Bronchial epithelial cell (primary cell): ENCODE data around the gene RUFY2. TPM values are rescaled to one million over a fixed set of nuclear protein-coding genes. Genes with fewer than 3 reads are reported as not detected.

Source experiments
- DNase-seq: peaks from one replicate; pipeline ENCODE4 v3.0.0-alpha.2; 2010; ENCODE audit warnings: low read depth
- FAIRE-seq: peaks from 2 replicates; lab custom pipeline; 2011; peaks lifted over from hg19 to GRCh38; lab: Jason Lieb, UNC
- H3K27me3 ChIP-seq: 2 replicates; pipeline ENCODE4 v1.5.1; 2011; ENCODE audit warnings: low read length; ENCODE audit not compliant: control insufficient read depth, insufficient read depth
- H3K36me3 ChIP-seq: 2 replicates; pipeline ENCODE4 v1.5.1; 2011; ENCODE audit warnings: low read length; ENCODE audit not compliant: control insufficient read depth, insufficient read depth
- H3K4me3 ChIP-seq: 2 replicates; pipeline ENCODE4 v1.5.1; 2011; ENCODE audit warnings: mild to moderate bottlenecking, low read depth, low read length, control low read depth
- CTCF ChIP-seq: IDR thresholded peaks from 2 replicates; pipeline ENCODE4 v1.5.1; 2011; ENCODE audit warnings: mild to moderate bottlenecking, moderate library complexity, low read length, control low read depth, inconsistent platforms; ENCODE audit not compliant: insufficient read depth, severe bottlenecking
- total RNA-seq: library from RNA; depleted of rRNA; stranded (reverse); fragments of >200 nt; gene quantifications from 2 replicates; pipeline ENCODE4 v1.2.1, GENCODE V29; 2014

RUFY2 gene
- total RNA-seq, 1 donor from 2014 or later = 18.7 TPM

DNA sequence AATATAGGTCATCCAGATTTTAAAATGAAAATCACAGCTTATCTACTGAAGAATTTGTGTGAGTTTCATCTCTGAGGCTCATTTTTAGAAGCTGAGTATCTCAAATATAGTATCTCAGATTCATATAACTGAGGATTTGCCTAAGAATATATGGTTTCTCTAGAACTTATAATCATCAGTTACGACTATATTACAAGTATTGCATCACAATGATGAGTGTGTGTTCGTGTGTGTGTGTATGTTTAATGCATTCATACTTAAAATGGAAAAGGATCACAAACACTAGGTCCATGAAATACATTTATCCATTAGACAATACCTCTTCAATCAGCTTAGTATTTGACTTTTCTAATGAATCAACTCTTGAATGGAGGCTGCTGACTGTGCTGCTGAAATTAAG is 21.3 kb downstream of the RUFY2 start:
- FAIRE-seq = no peak
- H3K36me3 ChIP-seq = peaks cover 7% of the 10 kb centered on the region
- no peak for DNase-seq
- TF ChIP-seq CTCF = no peak
- H3K27me3 ChIP-seq = no peaks in the 10 kb centered on the region
- H3K4me3 ChIP-seq = no peak overlapping the region

DNA sequence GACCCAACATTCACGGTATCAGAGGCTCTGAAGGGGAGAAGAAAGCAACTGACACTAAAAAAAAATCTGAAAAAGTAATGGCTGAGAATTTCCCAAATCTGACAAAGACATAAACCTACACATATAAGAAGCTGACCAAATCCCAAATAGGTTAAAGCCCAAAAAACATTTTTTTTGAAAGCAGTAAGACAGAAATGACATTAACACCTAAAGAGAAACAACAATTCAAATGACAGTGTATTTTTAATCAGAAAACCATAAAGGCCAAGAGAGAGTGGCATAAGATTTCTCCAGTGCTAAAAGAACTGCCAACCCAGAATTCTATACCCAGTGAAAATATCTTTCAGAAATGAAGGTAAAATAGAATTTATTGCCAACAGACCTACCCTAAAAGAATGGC is 35.5 kb downstream of the RUFY2 start:
- DNase-seq (no peak), FAIRE-seq (no peak)
- H3K27me3 ChIP-seq = no peaks in the 10 kb centered on the region
- peaks cover 6% of the 10 kb centered on the region for H3K36me3 ChIP-seq
- no peak overlapping the region for H3K4me3 ChIP-seq
- TF ChIP-seq CTCF = no peak

DNA sequence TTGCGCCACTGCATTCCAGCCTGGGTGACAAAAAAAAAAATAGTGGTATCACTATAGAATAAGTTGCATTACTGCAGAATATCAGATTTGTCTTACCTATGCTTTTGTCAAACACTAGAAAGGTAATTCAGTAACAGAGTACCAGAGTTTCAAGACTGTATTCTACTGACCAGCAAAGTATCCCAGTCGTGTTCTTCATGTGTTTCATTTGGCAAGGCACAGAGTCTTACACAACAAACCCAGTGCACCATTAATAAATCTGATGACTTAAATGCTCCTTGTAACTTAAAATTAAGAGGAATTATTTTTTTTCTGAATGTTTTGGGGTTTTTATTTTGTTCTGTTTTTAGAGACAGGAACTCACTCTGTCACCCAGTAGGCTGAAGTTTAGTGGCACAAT is 40.0 kb downstream of the RUFY2 start:
- Histone ChIP-seq H3K36me3 (peaks cover 4% of the 10 kb centered on the region), H3K27me3 (no peaks in the 10 kb centered on the region), H3K4me3 (no peak overlapping the region)
- DNase-seq (no peak), FAIRE-seq (no peak)
- no peak for TF ChIP-seq CTCF

DNA sequence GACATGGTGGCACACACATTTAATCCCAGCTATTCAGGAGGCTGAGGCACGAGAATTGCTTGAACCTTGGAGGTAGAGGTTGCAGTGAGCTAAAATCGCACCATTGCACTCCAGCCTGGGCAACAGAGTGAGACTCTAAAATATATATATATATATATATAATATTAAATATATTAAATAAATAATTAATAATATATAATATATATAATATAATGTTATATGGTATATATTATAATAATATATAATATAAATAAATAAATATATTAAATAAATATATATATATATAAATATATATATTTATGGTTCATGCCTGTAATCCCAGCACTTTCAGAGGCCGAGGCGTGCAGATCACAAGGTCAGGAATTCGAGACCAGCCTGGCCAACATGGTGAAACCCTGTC is 40.5 kb downstream of the RUFY2 start:
- Histone ChIP-seq H3K36me3 (peaks cover 4% of the 10 kb centered on the region), H3K27me3 (no peaks in the 10 kb centered on the region), H3K4me3 (no peak overlapping the region)
- no peak for FAIRE-seq
- no peak for DNase-seq
- TF ChIP-seq CTCF = no peak

DNA sequence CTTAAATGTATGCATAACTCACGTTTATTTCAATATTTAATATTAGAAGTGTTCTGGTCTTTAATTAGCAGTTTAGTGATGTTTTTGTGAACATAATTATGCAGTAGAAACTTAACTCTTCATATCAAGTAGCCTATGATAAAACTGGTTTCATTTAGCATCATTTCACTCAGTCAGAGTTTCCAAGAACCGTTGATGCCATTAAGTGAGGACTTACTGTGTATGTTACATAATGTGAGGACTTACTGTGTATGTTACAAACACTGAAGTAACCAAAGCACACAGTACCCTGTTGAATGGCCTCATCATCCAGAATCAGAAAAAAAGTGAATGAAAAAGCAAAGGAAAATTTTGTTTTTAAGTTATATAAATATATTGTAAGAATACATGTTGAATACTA is 41.5 kb downstream of the RUFY2 start:
- DNase-seq = no peak
- Histone ChIP-seq H3K4me3 (no peak overlapping the region), H3K36me3 (peaks cover 4% of the 10 kb centered on the region), H3K27me3 (no peaks in the 10 kb centered on the region)
- no peak for TF ChIP-seq CTCF
- FAIRE-seq = no peak

DNA sequence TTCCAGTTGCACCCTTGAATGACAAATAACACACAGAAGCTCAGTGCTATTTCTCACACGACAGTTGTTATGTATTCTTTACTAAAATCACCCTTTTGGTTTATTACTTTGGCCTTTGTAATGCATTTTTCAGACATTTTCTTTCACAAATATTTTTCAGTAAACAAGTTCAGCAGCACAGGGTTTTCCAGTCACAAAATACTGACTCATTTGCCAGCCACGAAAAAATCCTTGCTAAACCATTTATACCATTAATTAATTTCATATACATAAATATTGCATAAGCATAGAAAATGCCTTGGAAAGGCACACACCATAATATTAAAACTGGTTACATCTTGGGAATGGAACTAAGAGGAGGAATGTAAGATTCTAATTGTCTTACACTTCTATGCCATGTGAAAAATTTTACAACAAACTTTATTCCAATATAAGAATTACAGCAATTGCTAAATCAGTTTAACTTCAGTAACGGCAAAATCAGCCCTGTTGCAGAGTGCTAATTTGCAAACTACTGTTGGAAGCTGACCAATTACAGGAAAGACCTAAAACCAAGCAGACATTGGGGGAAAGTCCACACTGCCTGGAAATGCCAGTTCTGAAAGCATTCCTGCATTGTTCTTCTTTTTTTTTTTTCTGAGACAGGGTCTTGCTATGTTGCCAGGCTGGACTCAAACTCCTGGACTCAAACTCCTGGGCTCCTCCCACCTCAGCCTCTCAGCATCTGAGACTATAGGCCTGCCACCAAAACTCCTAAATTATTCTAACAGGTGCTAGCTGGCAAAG is 42.8 kb downstream of the RUFY2 start:
- TF ChIP-seq CTCF = no peak
- no peak overlapping the region for H3K4me3 ChIP-seq
- no peaks in the 10 kb centered on the region for H3K27me3 ChIP-seq
- FAIRE-seq (no peak), DNase-seq (no peak)
- H3K36me3 ChIP-seq = peaks cover 2% of the 10 kb centered on the region
